Endothelial cell of umbilical vein (primary cell): ENCODE measurements around the gene LMNTD1. TPM values are rescaled to one million over a fixed set of nuclear protein-coding genes. Genes with fewer than 3 reads are reported as not detected.

Source experiments
- BruUV-seq: library from RNA; stranded (reverse); fragments of 400-500 nt; replicated peaks from 2 replicates; lab custom pipeline; 2021; lab: Mats Ljungman, UMichigan
- CTCF ChIA-PET: fragments of 300-600, 350-600 bp; sonication (Branson Sonifier 250); formaldehyde crosslinking; loops from one replicate; lab custom pipeline; 2021; ENCODE audit warnings: antibody characterized with exemption, inconsistent platforms; lab: Charles Lee
- POLR2A ChIA-PET: fragments of 300-600, 350-600 bp; sonication (Branson Sonifier 250); formaldehyde crosslinking; loops from one replicate; lab custom pipeline; 2021; ENCODE audit warnings: antibody characterized with exemption, inconsistent platforms; lab: Charles Lee
- DNase-seq: peaks from one replicate; pipeline ENCODE4 v3.0.0-alpha.2; 2011; ENCODE audit warnings: low read depth, low spot score
- FAIRE-seq: peaks from 2 replicates; lab custom pipeline; 2011; peaks lifted over from hg19 to GRCh38; lab: Jason Lieb, UNC
- H2AFZ ChIP-seq: 2 replicates; pipeline ENCODE4 v1.6.0; 2012; ENCODE audit warnings: low read depth, low read length, control low read depth, inconsistent platforms
- H3K27ac ChIP-seq: 2 replicates; pipeline ENCODE4 v1.5.1; 2011; ENCODE audit warnings: low read depth, mild to moderate bottlenecking, control low read depth, low read length, moderate library complexity; ENCODE audit not compliant: insufficient read depth
- H3K27me3 ChIP-seq, 2 experiments: 2 replicates each; pipeline versions ENCODE4 v1.6.0 to v1.6.1; 2011; ENCODE audit warnings: low read length in 2 of 2, mixed read lengths in 1 of 2; ENCODE audit not compliant: control insufficient read depth in 2 of 2, insufficient read depth in 2 of 2
- H3K36me3 ChIP-seq, 2 experiments: 2 replicates in 1 of 2; 3 replicates in 1 of 2; pipeline ENCODE4 v1.5.1; 2011; ENCODE audit warnings: low read length in 2 of 2, mild to moderate bottlenecking in 1 of 2, moderate library complexity in 1 of 2; ENCODE audit not compliant: control insufficient read depth in 2 of 2, insufficient read depth in 2 of 2; ENCODE audit errors: extremely low read depth in 1 of 2
- H3K4me1 ChIP-seq: 3 replicates; pipeline ENCODE4 v1.5.1; 2011; ENCODE audit warnings: mild to moderate bottlenecking, low read length; ENCODE audit not compliant: control insufficient read depth, insufficient read depth; ENCODE audit errors: extremely low read depth
- H3K4me2 ChIP-seq: 2 replicates; pipeline ENCODE4 v1.6.1; 2011; ENCODE audit warnings: low read length, control low read depth, mixed read lengths; ENCODE audit not compliant: insufficient read depth
- H3K4me3 ChIP-seq, 3 experiments: fragments of 200-600 bp in 1 of 3; sonication (generic), shearing (Covaris generic) in 1 of 3; replicated peaks in 1 of 3; 2 replicates each; pipeline ENCODE4 v1.5.1; 2011 to 2016; ENCODE audit warnings: control low read depth in 3 of 3, low read length in 3 of 3, mild to moderate bottlenecking in 2 of 3, inconsistent platforms in 1 of 3, low read depth in 1 of 3, moderate library complexity in 1 of 3; ENCODE audit not compliant: insufficient read depth in 1 of 3
- H3K79me2 ChIP-seq: 2 replicates; pipeline ENCODE4 v1.6.0; 2012; ENCODE audit warnings: low read length, inconsistent platforms; ENCODE audit not compliant: control insufficient read depth, insufficient read depth
- H3K9ac ChIP-seq: replicated peaks from 2 replicates; pipeline ENCODE3; 2011; ENCODE audit warnings: low read length, control low read depth; ENCODE audit not compliant: insufficient read depth; ENCODE audit errors: extremely low read depth
- H3K9me1 ChIP-seq: replicated peaks from 3 replicates; pipeline ENCODE4 v1.6.0; 2011; ENCODE audit warnings: mild to moderate bottlenecking, low read length; ENCODE audit not compliant: control insufficient read depth, insufficient read depth; ENCODE audit errors: extremely low read depth
- H3K9me3 ChIP-seq: replicated peaks from 2 replicates; pipeline ENCODE4 v1.5.1; 2012; ENCODE audit warnings: low read length, inconsistent platforms; ENCODE audit not compliant: control insufficient read depth, insufficient read depth
- H4K20me1 ChIP-seq: replicated peaks from 2 replicates; pipeline ENCODE3; 2011; ENCODE audit warnings: mild to moderate bottlenecking, low read length; ENCODE audit not compliant: control insufficient read depth, insufficient read depth; ENCODE audit errors: extremely low read depth
- GATA2 ChIP-seq: IDR thresholded peaks from 2 replicates; pipeline ENCODE4 v1.7.0; 2011; ENCODE audit warnings: low read depth, mild to moderate bottlenecking, moderate library complexity, mixed read lengths, low read length; ENCODE audit not compliant: insufficient read length, insufficient read depth
- JUN ChIP-seq: IDR thresholded peaks from 2 replicates; pipeline ENCODE4 v1.6.1; 2011; ENCODE audit warnings: borderline replicate concordance, low read depth; ENCODE audit not compliant: insufficient read length, insufficient read depth
- MYC ChIP-seq: IDR thresholded peaks from one replicate; pipeline ENCODE4 v1.6.1; 2011; ENCODE audit warnings: mild to moderate bottlenecking, low read depth, low read length
- POLR2A ChIP-seq: IDR thresholded peaks from 2 replicates; pipeline ENCODE4 v1.6.1; 2012; ENCODE audit warnings: low read depth, mild to moderate bottlenecking, control low read depth, low read length
- POLR2AphosphoS5 ChIP-seq: IDR thresholded peaks from 2 replicates; pipeline ENCODE4 v1.6.1; 2012; ENCODE audit warnings: low read depth, mild to moderate bottlenecking, control low read depth, low read length, moderate library complexity; ENCODE audit not compliant: insufficient read depth
- dilution Hi-C: fragments of 300-500 bp; cut with MboI; formaldehyde crosslinking; loops from one replicate; pipeline ENCODE4 v1.15.0; 2019; ENCODE audit warnings: low sequenced_read_pairs; ENCODE audit not compliant: extremely low pct_ligation_motif_present
- intact Hi-C: fragments of 100-400 bp; cut with micrococcal nuclease; formaldehyde crosslinking; loops from one replicate; pipeline ENCODE4 v1.10.0; 2022
- polyA plus RNA-seq, 4 experiments: library from polyadenylated mRNA; depleted of rRNA in 3 of 4; stranded (reverse) in 3 of 4; unstranded in 1 of 4; fragments of >200 nt; gene quantifications; 2 replicates each; pipeline versions ENCODE4 v1.2.1 to v1.2.3, GENCODE V29; 2011 to 2012; ENCODE audit warnings: missing spikeins in 1 of 4
- total RNA-seq: library from RNA; stranded (reverse); gene quantifications from 2 replicates; pipeline ENCODE4 v1.2.3, GENCODE V29; 2021

The LMNTD1 gene
- total and polyA plus RNA-seq, 2 donors (not counting 3 experiments of a cell fraction or from before 2014, with no cell fraction given): not detected

DNA sequence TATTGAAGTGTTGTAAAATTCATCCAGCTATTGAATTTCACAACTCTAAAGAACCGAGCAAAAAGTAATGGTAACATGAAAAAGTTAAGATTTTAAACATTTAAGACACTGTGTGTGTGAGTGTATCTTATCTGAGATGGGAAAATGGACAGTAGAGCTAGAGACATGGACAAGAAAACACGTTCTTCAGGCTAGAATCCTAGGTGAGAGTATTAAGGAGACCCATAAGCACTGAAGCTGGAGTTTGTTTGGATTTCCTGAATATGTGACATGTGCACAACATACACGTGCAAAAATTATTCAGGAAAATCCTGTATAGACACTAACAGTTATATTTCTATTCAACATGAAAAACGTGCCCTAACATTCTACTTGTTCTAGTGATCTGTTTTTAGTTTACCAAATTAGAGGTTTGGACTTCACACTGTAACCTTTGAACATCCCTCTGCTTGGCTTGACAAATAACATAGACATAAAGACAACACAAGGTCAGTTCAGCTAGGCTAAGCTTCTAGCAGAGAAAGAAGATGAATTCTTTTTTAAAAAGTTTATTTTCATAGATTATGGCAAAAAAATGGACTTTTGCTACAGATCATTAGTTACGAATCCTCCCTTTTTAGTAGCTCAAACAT lies 31.3 kb downstream of the LMNTD1 start:
- no peak overlapping the region for H3K27ac ChIP-seq
- ChIA-PET POLR2A (no interaction called here), CTCF (interaction anchor here (1.1 kb wide), 1 partner anchor 18 kb away, joined by 3 read pairs; no protein-coding TSS in a partner anchor)
- no TSS peak for BruUV-seq
- no peaks in the 10 kb centered on the region for H4K20me1 ChIP-seq
- H3K27me3 ChIP-seq: peaks cover 0 to 6% of the 10 kb centered on the region in 2 experiments
- intact Hi-C loops: no loop called here
- no peak overlapping the region for H3K4me2 ChIP-seq
- no peak for DNase-seq
- dilution Hi-C loops: no loop called here
- no peak overlapping the region for H3K9ac ChIP-seq
- H2AFZ ChIP-seq: no peak overlapping the region
- no peaks in the 10 kb centered on the region for H3K79me2 ChIP-seq
- no peak for TF ChIP-seq MYC
- no peak for TF ChIP-seq POLR2A
- TF ChIP-seq POLR2AphosphoS5: no peak
- no peak for TF ChIP-seq JUN
- H3K9me1 ChIP-seq: no peaks in the 10 kb centered on the region
- H3K9me3 ChIP-seq: no peaks in the 10 kb centered on the region
- no peak overlapping the region for H3K4me3 ChIP-seq
- no peak for FAIRE-seq
- H3K36me3 ChIP-seq: no peaks in the 10 kb centered on the region
- no peaks in the 10 kb centered on the region for H3K4me1 ChIP-seq

DNA sequence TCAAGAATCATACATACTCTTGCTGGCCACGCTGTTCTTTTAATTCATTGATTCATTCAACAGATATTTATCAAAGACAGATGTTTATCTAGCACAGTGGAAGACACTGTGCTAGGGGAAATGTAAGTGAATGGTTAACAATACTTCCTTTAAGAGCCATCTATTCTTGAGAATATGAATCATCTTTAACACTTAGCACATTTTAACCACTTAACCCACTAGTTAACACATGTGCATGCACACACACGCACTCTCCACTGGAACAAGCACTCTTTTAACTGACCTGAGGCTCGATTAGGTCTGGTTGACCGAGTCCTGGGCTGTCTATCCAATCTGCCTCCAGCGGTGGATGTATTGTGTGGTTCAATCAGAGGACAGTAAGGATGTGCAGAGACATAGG lies 34.6 kb downstream of the LMNTD1 start:
- Histone ChIP-seq H3K79me2 (no peaks in the 10 kb centered on the region), H3K4me2 (no peak overlapping the region), H3K36me3 (no peaks in the 10 kb centered on the region), H3K4me3 (no peak overlapping the region), H4K20me1 (no peaks in the 10 kb centered on the region), H2AFZ (no peak overlapping the region), H3K9ac (no peak overlapping the region), H3K27me3 (peaks cover 0 to 8% of the 10 kb centered on the region in 2 experiments), H3K4me1 (no peaks in the 10 kb centered on the region), H3K9me3 (no peaks in the 10 kb centered on the region), H3K27ac (no peak overlapping the region), H3K9me1 (no peaks in the 10 kb centered on the region)
- dilution Hi-C loops (no loop called here), intact Hi-C loops (no loop called here)
- POLR2A ChIA-PET: no interaction called here
- FAIRE-seq: no peak
- BruUV-seq: no TSS peak
- CTCF ChIA-PET: no interaction called here
- DNase-seq: no peak
- TF ChIP-seq GATA2 (peak; percentile 15), JUN (no peak)
